ENCODE results near the gene FAHD2A. TPM values are rescaled to one million over a fixed set of nuclear protein-coding genes. Genes with fewer than 3 reads are reported as not detected.
"Not testable (repeated sequence)": the region's sequence is repeated elsewhere in the genome, so short reads cannot be mapped to it uniquely, and the experiment has no call there.

FAHD2A gene
- polyA plus RNA-seq, 4 donors: 27.5 to 162 (median 58.2) TPM

DNA sequence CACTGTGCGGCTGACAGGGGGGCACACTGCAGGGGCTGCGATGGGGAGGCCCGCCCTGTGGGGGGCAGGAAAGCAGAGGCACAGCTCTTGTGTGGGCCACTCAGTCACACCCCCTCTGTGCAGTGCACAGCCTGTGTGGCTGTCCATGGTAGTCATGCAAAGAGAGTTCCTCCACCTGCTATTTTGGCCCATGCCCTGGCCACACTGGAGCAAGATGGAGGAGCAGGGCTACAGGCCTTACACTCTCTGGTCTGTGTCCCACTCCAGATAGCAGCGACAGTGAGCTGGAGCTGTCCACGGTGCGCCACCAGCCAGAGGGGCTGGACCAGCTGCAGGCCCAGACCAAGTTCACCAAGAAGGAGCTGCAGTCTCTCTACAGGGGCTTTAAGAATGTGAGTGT is 28.5 kb upstream of the FAHD2A start:
- Histone ChIP-seq H3K27me3 (ENCODE audit: control insufficient read depth in 3 of 3, insufficient read depth in 3 of 3, low read length in 3 of 3) (no peaks in the 10 kb centered on the region), H3K27ac (ENCODE audit: low read depth in 1 of 3, low read length in 2 of 3) (no peak overlapping the region), H3K9me3 (ENCODE audit: control insufficient read depth in 2 of 2, insufficient read depth in 1 of 2, low read depth in 1 of 2, low read length in 1 of 2) (peaks cover 0 to 5% of the 10 kb centered on the region in 2 donors), H3K4me3 (ENCODE audit: low read depth in 1 of 3, low read length in 3 of 3) (no peak overlapping the region), H3K36me3 (ENCODE audit: control insufficient read depth in 3 of 3, insufficient read depth in 2 of 3, low read depth in 1 of 3, low read length in 3 of 3) (no peaks in the 10 kb centered on the region), H3K4me1 (ENCODE audit: control insufficient read depth in 3 of 3, insufficient read depth in 2 of 3, low read depth in 1 of 3, low read length in 2 of 3) (no peaks in the 10 kb centered on the region)
- WGBS, 3 donors: 89 to 96% (median 96%) methylated on average over 6 of the region's 6 CpGs
- FAIRE-seq (no peak), DNase-seq (no peak)

DNA sequence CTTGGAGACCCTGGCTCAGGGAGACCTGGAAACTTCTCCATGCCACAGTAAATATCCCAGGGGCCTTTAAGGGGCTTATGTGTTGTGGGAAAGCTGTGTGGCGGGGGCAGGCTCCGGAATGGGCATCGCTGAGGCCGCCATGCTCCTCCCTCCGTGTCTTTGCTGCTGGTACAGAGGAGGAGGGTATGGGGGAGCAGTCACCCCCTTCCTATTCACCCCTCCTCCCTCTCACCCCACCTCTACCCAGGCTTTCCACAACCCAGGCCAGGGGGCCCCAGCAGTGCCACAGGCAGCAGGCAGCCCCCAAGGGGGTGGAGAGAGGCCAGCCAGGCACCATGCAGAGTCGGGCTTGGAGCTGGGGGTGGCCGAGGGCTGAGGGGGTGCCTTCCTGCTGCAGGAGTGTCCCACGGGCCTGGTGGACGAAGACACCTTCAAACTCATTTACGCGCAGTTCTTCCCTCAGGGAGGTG is 28.0 kb upstream of the FAHD2A start:
- Histone ChIP-seq H3K9me3 (ENCODE audit: control insufficient read depth in 2 of 2, insufficient read depth in 1 of 2, low read depth in 1 of 2, low read length in 1 of 2) (peaks cover 0 to 5% of the 10 kb centered on the region in 2 donors), H3K27me3 (ENCODE audit: control insufficient read depth in 3 of 3, insufficient read depth in 3 of 3, low read length in 3 of 3) (no peaks in the 10 kb centered on the region), H3K36me3 (ENCODE audit: control insufficient read depth in 3 of 3, insufficient read depth in 2 of 3, low read depth in 1 of 3, low read length in 3 of 3) (no peaks in the 10 kb centered on the region), H3K27ac (ENCODE audit: low read depth in 1 of 3, low read length in 2 of 3) (no peak overlapping the region), H3K4me1 (ENCODE audit: control insufficient read depth in 3 of 3, insufficient read depth in 2 of 3, low read depth in 1 of 3, low read length in 2 of 3) (no peaks in the 10 kb centered on the region), H3K4me3 (ENCODE audit: low read depth in 1 of 3, low read length in 3 of 3) (no peak overlapping the region)
- no peak for FAIRE-seq
- DNase-seq: no peak
- 88 to 95% (median 90%) methylated on average over 11 of the region's 11 CpGs for WGBS, 3 donors

DNA sequence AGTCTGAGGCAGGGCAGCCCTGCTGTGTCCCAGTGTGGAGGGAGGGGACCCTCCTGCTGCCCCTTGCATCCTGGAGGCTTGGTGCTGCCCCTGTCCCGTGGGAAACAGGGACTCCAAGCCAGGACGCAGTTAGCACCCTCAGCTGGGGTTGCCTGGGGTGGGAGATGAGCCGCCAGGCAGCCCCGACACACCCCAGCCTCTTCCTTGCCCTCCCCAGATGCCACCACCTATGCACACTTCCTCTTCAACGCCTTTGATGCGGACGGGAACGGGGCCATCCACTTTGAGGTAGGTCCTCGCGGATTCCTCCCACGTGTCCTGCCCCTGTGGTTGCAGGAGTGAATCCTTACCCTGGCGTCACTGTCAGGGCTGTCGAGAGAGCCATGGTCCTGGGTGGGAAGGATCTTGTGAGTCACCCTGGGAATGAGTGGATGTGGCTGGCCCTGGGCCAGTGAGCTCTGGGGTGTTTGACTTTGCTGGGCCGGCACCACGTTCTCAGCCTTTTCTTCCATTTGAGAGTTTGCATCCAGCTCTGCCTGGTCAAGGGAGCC is 27.5 kb upstream of the FAHD2A start:
- no peak for FAIRE-seq
- H3K27ac ChIP-seq (ENCODE audit: low read depth in 1 of 3, low read length in 2 of 3): no peak overlapping the region
- peaks cover 0 to 2% of the 10 kb centered on the region in 2 donors for H3K9me3 ChIP-seq (ENCODE audit: control insufficient read depth in 2 of 2, insufficient read depth in 1 of 2, low read depth in 1 of 2, low read length in 1 of 2)
- H3K36me3 ChIP-seq (ENCODE audit: control insufficient read depth in 3 of 3, insufficient read depth in 2 of 3, low read depth in 1 of 3, low read length in 3 of 3): no peaks in the 10 kb centered on the region
- H3K27me3 ChIP-seq (ENCODE audit: control insufficient read depth in 3 of 3, insufficient read depth in 3 of 3, low read length in 3 of 3): no peaks in the 10 kb centered on the region
- H3K4me3 ChIP-seq (ENCODE audit: low read depth in 1 of 3, low read length in 3 of 3): no peak overlapping the region
- no peak for DNase-seq
- no peaks in the 10 kb centered on the region for H3K4me1 ChIP-seq (ENCODE audit: control insufficient read depth in 3 of 3, insufficient read depth in 2 of 3, low read depth in 1 of 3, low read length in 2 of 3)
- WGBS, 3 donors: 70 to 79% (median 70%) methylated on average over 15 of the region's 15 CpGs

DNA sequence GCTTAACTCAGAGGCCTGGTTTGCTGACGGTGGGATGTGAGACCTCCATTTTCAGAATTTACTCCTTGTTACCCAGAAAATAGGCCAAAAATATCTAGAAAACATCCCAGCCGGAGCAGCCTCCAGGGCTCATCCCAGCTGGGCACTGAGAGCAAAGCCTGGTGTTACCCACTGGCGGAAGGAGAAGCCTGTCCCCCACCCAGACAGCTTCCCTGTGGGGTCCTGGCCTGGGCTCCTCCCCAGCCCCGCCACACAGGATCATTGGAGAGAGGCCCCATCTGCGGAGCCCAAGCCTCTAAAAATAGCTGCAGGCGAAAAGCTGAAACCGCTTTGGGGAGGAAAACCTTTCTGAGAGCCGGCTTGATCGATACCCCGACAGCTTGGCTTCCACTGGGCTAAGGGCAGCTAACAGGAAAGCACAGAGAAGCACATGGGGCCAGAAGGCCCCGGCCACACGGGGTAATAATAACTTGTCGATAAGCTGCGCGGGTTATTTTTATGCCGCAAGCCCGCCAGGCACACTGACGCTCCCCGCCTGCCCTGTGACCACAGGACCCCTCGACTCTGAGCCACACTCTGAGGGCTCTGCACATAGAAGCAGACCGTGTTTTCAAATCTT is 26.9 kb upstream of the FAHD2A start:
- H3K36me3 ChIP-seq (ENCODE audit: control insufficient read depth in 3 of 3, insufficient read depth in 2 of 3, low read depth in 1 of 3, low read length in 3 of 3): no peaks in the 10 kb centered on the region
- 86 to 93% (median 90%) methylated on average over 21 of the region's 21 CpGs for WGBS, 3 donors
- DNase-seq: no peak

DNA sequence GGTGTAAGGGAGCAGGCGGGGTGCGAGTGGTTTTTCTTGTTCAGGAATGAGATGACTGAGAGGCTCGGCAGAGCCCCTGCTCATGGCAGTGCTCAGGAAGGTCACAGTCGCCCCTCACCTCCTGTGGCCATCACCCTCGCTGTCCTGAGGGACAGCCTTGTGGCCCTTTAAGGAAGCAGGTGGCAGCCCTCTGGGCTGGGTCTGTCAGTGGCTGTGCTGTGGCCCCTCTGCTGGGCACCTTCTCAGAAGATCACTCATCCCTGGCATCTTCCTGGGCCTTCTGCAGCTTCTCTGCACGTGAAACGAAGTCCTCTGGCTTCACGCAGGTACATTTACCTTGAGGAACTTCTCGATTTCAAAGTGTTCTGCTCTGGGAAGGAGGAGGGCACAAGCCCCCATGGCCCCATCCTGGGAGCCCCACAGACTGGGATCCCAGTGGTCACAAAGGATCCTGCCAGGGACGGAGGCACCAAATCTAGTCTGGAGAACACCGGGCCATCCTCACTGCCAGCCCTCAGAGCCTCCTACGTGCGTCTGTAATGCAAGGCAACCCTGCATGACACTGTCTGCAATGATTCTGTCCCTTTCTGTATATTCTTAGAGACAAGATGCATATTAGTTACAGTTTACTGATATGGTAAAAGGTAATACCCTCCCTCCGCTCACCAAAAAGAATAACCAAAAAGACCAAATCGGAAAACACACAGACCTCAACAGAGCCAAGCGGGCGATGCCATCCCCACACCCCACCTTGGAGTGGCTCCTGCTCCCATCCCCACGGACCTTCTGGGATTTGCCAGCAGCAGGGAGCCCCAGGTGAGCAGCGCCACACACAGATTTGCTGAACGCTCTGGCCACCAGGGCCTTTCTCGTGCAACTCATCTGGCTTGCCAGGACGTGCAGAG is 25.9 kb upstream of the FAHD2A start:
- Histone ChIP-seq H3K4me3 (ENCODE audit: low read depth in 1 of 3, low read length in 3 of 3) (no peak overlapping the region), H3K36me3 (ENCODE audit: control insufficient read depth in 3 of 3, insufficient read depth in 2 of 3, low read depth in 1 of 3, low read length in 3 of 3) (no peaks in the 10 kb centered on the region), H3K4me1 (ENCODE audit: control insufficient read depth in 3 of 3, insufficient read depth in 2 of 3, low read depth in 1 of 3, low read length in 2 of 3) (no peaks in the 10 kb centered on the region), H3K27ac (ENCODE audit: low read depth in 1 of 3, low read length in 2 of 3) (no peak overlapping the region), H3K9me3 (ENCODE audit: control insufficient read depth in 2 of 2, insufficient read depth in 1 of 2, low read depth in 1 of 2, low read length in 1 of 2) (no peaks in the 10 kb centered on the region), H3K27me3 (ENCODE audit: control insufficient read depth in 3 of 3, insufficient read depth in 3 of 3, low read length in 3 of 3) (no peaks in the 10 kb centered on the region)
- DNase-seq: no peak
- 87 to 92% (median 89%) methylated on average over 22 of the region's 22 CpGs for WGBS, 3 donors
- FAIRE-seq: no peak

More for the DNA sequence above, 26.9 kb upstream of the FAHD2A start:
- no peak overlapping the region for H3K4me3 ChIP-seq (ENCODE audit: low read depth in 1 of 3, low read length in 3 of 3)
- no peaks in the 10 kb centered on the region for H3K27me3 ChIP-seq (ENCODE audit: control insufficient read depth in 3 of 3, insufficient read depth in 3 of 3, low read length in 3 of 3)
- no peak for FAIRE-seq
- H3K27ac ChIP-seq (ENCODE audit: low read depth in 1 of 3, low read length in 2 of 3): no peak overlapping the region
- H3K4me1 ChIP-seq (ENCODE audit: control insufficient read depth in 3 of 3, insufficient read depth in 2 of 3, low read depth in 1 of 3, low read length in 2 of 3): no peaks in the 10 kb centered on the region
- H3K9me3 ChIP-seq (ENCODE audit: control insufficient read depth in 2 of 2, insufficient read depth in 1 of 2, low read depth in 1 of 2, low read length in 1 of 2): no peaks in the 10 kb centered on the region

DNA sequence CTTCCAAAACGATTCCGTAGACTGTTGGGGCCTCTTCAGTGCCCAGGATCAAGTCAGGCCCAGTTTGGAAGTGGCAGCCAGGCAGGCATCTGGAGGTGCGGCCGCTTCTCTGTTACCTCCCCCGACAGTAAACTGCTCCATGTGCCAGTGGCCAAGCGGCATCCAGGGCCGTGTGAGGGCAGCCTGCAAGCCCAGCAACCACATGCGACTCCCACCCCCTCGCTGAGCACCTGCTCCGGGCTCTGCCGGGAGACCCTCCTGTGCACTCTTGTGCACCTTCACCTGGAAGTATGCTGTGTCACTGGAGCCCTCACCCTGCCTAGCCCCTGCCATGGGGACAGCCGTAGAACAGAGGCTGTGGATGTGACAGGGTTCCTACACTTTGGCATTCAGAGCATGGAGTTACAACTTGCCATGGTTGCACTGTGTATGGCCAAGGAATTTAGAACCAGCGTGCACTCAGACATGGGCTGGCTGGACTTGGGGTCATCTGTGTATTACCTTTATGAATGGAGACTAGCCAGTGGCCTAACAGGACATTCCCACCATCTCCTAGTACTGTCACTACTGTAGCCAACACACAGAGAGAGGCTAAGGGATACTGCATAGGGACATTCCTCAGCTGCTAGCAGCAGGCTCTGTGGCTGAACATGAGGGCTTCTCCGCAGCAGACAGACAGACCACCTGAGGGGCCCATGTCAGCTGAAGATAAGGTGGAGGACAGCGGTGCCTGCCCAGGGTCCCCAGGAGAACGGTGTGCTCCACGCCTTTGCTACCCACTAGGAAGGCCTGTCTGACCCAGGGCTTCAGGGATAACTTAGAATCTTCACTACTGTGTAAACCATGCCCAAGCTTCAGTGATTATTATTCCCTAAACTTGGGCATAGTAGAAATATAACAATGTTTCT is 25.0 kb upstream of the FAHD2A start:
- DNase-seq: no peak
- no peaks in the 10 kb centered on the region for H3K9me3 ChIP-seq (ENCODE audit: control insufficient read depth in 2 of 2, insufficient read depth in 1 of 2, low read depth in 1 of 2, low read length in 1 of 2)
- no peak overlapping the region for H3K4me3 ChIP-seq (ENCODE audit: low read depth in 1 of 3, low read length in 3 of 3)
- FAIRE-seq: no peak
- no peaks in the 10 kb centered on the region for H3K36me3 ChIP-seq (ENCODE audit: control insufficient read depth in 3 of 3, insufficient read depth in 2 of 3, low read depth in 1 of 3, low read length in 3 of 3)
- no peaks in the 10 kb centered on the region for H3K27me3 ChIP-seq (ENCODE audit: control insufficient read depth in 3 of 3, insufficient read depth in 3 of 3, low read length in 3 of 3)
- 92 to 93% (median 92%) methylated on average over 15 to 17 of the region's 17 CpGs for WGBS, 3 donors
- no peak overlapping the region for H3K27ac ChIP-seq (ENCODE audit: low read depth in 1 of 3, low read length in 2 of 3)
- no peaks in the 10 kb centered on the region for H3K4me1 ChIP-seq (ENCODE audit: control insufficient read depth in 3 of 3, insufficient read depth in 2 of 3, low read depth in 1 of 3, low read length in 2 of 3)

DNA sequence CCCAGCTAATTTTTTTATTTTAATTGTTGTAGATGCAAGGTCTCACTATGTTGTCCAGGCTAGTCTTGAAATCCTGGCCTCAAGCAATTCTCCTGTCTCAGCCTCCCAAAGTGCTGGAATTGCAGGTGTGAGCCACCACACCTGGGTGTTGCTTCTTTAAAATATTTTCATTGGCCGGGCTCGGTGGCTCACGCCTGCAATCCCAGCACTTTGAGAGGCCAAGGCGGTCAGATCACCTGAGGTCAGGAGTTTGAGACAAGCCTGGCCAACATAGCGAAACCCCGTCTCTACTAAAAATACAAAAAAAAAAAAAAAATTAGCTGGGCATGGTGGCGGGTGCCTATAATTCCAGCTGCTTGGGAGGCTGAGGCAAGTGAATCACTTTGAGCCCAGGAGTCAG is 24.2 kb upstream of the FAHD2A start:
- not testable (repeated sequence) for H3K36me3 ChIP-seq (ENCODE audit: control insufficient read depth in 3 of 3, insufficient read depth in 2 of 3, low read depth in 1 of 3, low read length in 3 of 3); H3K27me3 ChIP-seq (ENCODE audit: control insufficient read depth in 3 of 3, insufficient read depth in 3 of 3, low read length in 3 of 3); H3K27ac ChIP-seq (ENCODE audit: low read depth in 1 of 3, low read length in 2 of 3); H3K4me1 ChIP-seq (ENCODE audit: control insufficient read depth in 3 of 3, insufficient read depth in 2 of 3, low read depth in 1 of 3, low read length in 2 of 3); FAIRE-seq; DNase-seq; H3K4me3 ChIP-seq (ENCODE audit: low read depth in 1 of 3, low read length in 3 of 3); H3K9me3 ChIP-seq (ENCODE audit: control insufficient read depth in 2 of 2, insufficient read depth in 1 of 2, low read depth in 1 of 2, low read length in 1 of 2)
- 94 to 96% (median 95%) methylated on average over 6 to 7 of the region's 7 CpGs for WGBS, 3 donors

DNA sequence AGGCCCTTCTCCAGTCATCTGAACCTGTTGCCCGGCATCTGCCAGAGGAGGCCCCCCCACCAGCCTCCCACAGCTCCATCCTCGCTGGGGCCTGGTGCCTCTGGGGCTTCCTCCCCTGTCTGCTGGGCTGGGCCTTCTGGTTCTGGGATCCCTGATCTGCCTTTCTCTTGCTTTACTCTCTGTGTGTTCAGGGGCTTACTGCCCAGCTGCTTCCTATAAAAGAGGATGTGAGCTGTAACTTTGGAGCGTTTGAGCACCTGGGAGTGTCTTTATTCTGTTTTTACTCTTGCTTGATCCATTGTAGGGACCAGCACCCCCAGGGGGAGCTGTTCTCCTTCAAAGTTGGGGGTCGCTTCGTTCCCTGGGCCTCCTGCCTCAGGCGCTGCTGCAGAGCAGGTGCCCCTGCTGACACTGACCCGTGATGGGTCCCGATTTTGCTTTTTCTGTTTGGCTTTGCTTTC is 23.1 kb upstream of the FAHD2A start:
- FAIRE-seq (no peak), DNase-seq (peak; percentile 28 to 35)
- Histone ChIP-seq H3K36me3 (ENCODE audit: control insufficient read depth in 3 of 3, insufficient read depth in 2 of 3, low read depth in 1 of 3, low read length in 3 of 3) (no peaks in the 10 kb centered on the region), H3K27me3 (ENCODE audit: control insufficient read depth in 3 of 3, insufficient read depth in 3 of 3, low read length in 3 of 3) (no peaks in the 10 kb centered on the region), H3K9me3 (ENCODE audit: control insufficient read depth in 2 of 2, insufficient read depth in 1 of 2, low read depth in 1 of 2, low read length in 1 of 2) (no peaks in the 10 kb centered on the region), H3K27ac (ENCODE audit: low read depth in 1 of 3, low read length in 2 of 3) (no peak overlapping the region), H3K4me3 (ENCODE audit: low read depth in 1 of 3, low read length in 3 of 3) (no peak overlapping the region), H3K4me1 (ENCODE audit: control insufficient read depth in 3 of 3, insufficient read depth in 2 of 3, low read depth in 1 of 3, low read length in 2 of 3) (peaks cover 2 to 10% (median 3%) of the 10 kb centered on the region in 3 donors)
- WGBS, 3 donors: 34 to 43% (median 35%) methylated on average over 8 of the region's 8 CpGs
